Measurements from ENCODE around the gene SLC7A11. TPM values are rescaled to one million over a fixed set of nuclear protein-coding genes. Genes with fewer than 3 reads are reported as not detected.

SLC7A11 gene
- total RNA-seq, 4 donors from 2014 or later, result 0.61 to 1.2 (median 0.73) TPM

- intact Hi-C loops (cut with DNase I; ENCODE audit: low total_unique reads), result no loop called here
Measured at GRCh38 chr4:138184886-138185285, 57.3 kb downstream of the SLC7A11 start.

GRCh38 chr4:138182838-138183426, 59.2 kb downstream of the SLC7A11 start:
- TF ChIP-seq CTCF (IDR thresholded peaks at IDR 0.05), result no peak
- no peak for TF ChIP-seq POLR2A (IDR thresholded peaks at IDR 0.05)
- no peak for DNase-seq (ENCODE audit: low spot score in 2 of 2)
- intact Hi-C loops (cut with DNase I; ENCODE audit: low total_unique reads), result no loop called here
- WGBS, 2 donors, result 43 to 45% methylated on average over 6 of the region's 6 CpGs
- H3K4me3 ChIP-seq (ENCODE audit: low read depth, poor library complexity, severe bottlenecking), result no peak overlapping the region

More at GRCh38 chr4:138184886-138185285, 57.3 kb downstream of the SLC7A11 start:
- TF ChIP-seq CTCF (IDR thresholded peaks at IDR 0.05) (no peak), POLR2A (IDR thresholded peaks at IDR 0.05) (no peak)
- 75 to 77% methylated on average over 1 of the region's 1 CpG for WGBS, 2 donors
- no peak overlapping the region for H3K4me3 ChIP-seq (ENCODE audit: low read depth, poor library complexity, severe bottlenecking)
- no peak for DNase-seq (ENCODE audit: low spot score in 2 of 2)

GRCh38 chr4:138181287-138181686, 60.9 kb downstream of the SLC7A11 start:
- intact Hi-C loops (cut with DNase I; ENCODE audit: low total_unique reads), result no loop called here
- TF ChIP-seq POLR2A (IDR thresholded peaks at IDR 0.05) (no peak), CTCF (IDR thresholded peaks at IDR 0.05) (no peak)
- H3K4me3 ChIP-seq (ENCODE audit: low read depth, poor library complexity, severe bottlenecking), result no peak overlapping the region
- no peak for DNase-seq (ENCODE audit: low spot score in 2 of 2)
- 34 to 57% methylated on average over 6 of the region's 6 CpGs for WGBS, 2 donors

- DNase-seq (ENCODE audit: low spot score in 2 of 2), result no peak
- no peak overlapping the region for H3K4me3 ChIP-seq (ENCODE audit: low read depth, poor library complexity, severe bottlenecking)
- TF ChIP-seq POLR2A (IDR thresholded peaks at IDR 0.05) (no peak), CTCF (IDR thresholded peaks at IDR 0.05) (no peak)
- WGBS, 2 donors, result 81 to 87% methylated on average over 5 of the region's 5 CpGs
- intact Hi-C loops (cut with DNase I; ENCODE audit: low total_unique reads), result no loop called here
Measured at GRCh38 chr4:138178566-138178965, 63.6 kb downstream of the SLC7A11 start.

- no peak for DNase-seq (ENCODE audit: low spot score in 2 of 2)
- TF ChIP-seq POLR2A (IDR thresholded peaks at IDR 0.05), result no peak
- TF ChIP-seq CTCF (IDR thresholded peaks at IDR 0.05), result no peak
- 89 to 95% methylated on average over 2 of the region's 2 CpGs for WGBS, 2 donors
- intact Hi-C loops (cut with DNase I; ENCODE audit: low total_unique reads), result no loop called here
- H3K4me3 ChIP-seq (ENCODE audit: low read depth, poor library complexity, severe bottlenecking), result no peak overlapping the region
Measured at GRCh38 chr4:138177278-138177968, 64.7 kb downstream of the SLC7A11 start.

Measured in lower leg skin (tissue), 4 donors.